ENCODE results near the gene PFKFB4.

- no peak for TF ChIP-seq YY1 (IDR thresholded peaks at IDR 0.05; ENCODE audit: insufficient read depth, insufficient read length)
- TF ChIP-seq ZNF274 (IDR thresholded peaks at IDR 0.05; ENCODE audit: low read depth, low read length) = no peak
- TF ChIP-seq SUZ12 (IDR thresholded peaks at IDR 0.05; ENCODE audit: extremely low read depth, insufficient read depth, insufficient read length) = no peak
Observed at GRCh38 chr3:48472673-48472922, 84.0 kb downstream of the PFKFB4 start.

Measured in NT2/D1 (cell line).